Gastrocnemius medialis (tissue), 4 donors: ENCODE results near the gene SENP8. TPM values are rescaled to one million over a fixed set of nuclear protein-coding genes. Genes with fewer than 3 reads are reported as not detected.

Source experiments
- ATAC-seq, 2 donors: fragments of 150-250 bp; one replicate each; pipeline ENCODE4 v1.9.1; 2016
- DNase-seq, 2 donors: peaks; one replicate each; pipeline ENCODE4 v3.0.0-alpha.2; 2019
- H3K27ac ChIP-seq, 4 donors: fragments of 200-600 bp; sonication (generic); 1 replicate in 1 of 4; 2 replicates in 3 of 4; pipeline ENCODE4 v1.5.1; 2016 to 2018; ENCODE audit warnings: mild to moderate bottlenecking in 2 of 4, moderate library complexity in 1 of 4
- H3K27me3 ChIP-seq, 3 donors: fragments of 200-600 bp; sonication (generic) in 2 of 3; 1 replicate in 1 of 3; 2 replicates in 2 of 3; pipeline versions ENCODE4 v1.5.1 to v1.6.0; 2016 to 2019; ENCODE audit warnings: mild to moderate bottlenecking in 1 of 3, moderate library complexity in 1 of 3
- H3K36me3 ChIP-seq, 2 donors: fragments of 200-600 bp; sonication (generic) in 1 of 2; one replicate each; pipeline ENCODE4 v1.5.1; 2017 to 2018
- H3K4me1 ChIP-seq, 2 donors: fragments of 200-600 bp; sonication (generic) in 1 of 2; one replicate each; pipeline ENCODE4 v1.5.1; 2016 to 2017; ENCODE audit warnings: mild to moderate bottlenecking in 2 of 2
- H3K4me3 ChIP-seq, 4 donors: fragments of 200-600 bp; sonication (generic) in 3 of 4; 1 replicate in 1 of 4; 2 replicates in 3 of 4; pipeline ENCODE4 v1.5.1; 2016 to 2019; ENCODE audit warnings: mild to moderate bottlenecking in 2 of 4
- H3K9me3 ChIP-seq, 3 donors: fragments of 200-600 bp; sonication (generic) in 2 of 3; 1 replicate in 1 of 3; 2 replicates in 2 of 3; pipeline ENCODE4 v1.5.1; 2016 to 2019
- CTCF ChIP-seq, 5 experiments: fragments of 450-650 bp in 3 of 5; fragments of 200-600 bp in 2 of 5; sonication (generic) in 2 of 5; IDR thresholded peaks in 4 of 5; conservative IDR thresholded peaks in 1 of 5; 1 replicate in 4 of 5; 2 replicates in 1 of 5; pipeline ENCODE4 v1.5.1; 2016 to 2019; ENCODE audit warnings: antibody characterized with exemption in 5 of 5, mild to moderate bottlenecking in 3 of 5, moderate library complexity in 3 of 5
- POLR2A ChIP-seq, 2 donors: fragments of 450-650 bp; IDR thresholded peaks; one replicate each; pipeline ENCODE4 v1.6.1; 2017; ENCODE audit warnings: antibody characterized with exemption in 2 of 2, mild to moderate bottlenecking in 2 of 2, moderate library complexity in 2 of 2
- in situ Hi-C, 4 donors: fragments of 200-750 bp; cut with MboI; loops; one replicate each; pipeline versions ENCODE4 v1.15.0 to v1.8.0; 2017; ENCODE audit warnings: low sequenced_read_pairs in 4 of 4
- intact Hi-C: fragments of 100-400 bp; cut with DNase I; formaldehyde crosslinking; loops from one replicate; pipeline ENCODE4 v1.15.1; 2023; ENCODE audit warnings: low total_unique reads
- total RNA-seq, 4 donors: library from RNA; depleted of rRNA; stranded (reverse); fragments of >200 nt; gene quantifications; one replicate each; pipeline versions ENCODE4 v1.1.0 to v1.2.3, GENCODE V29; 2016

The SENP8 gene
- total RNA-seq, 4 donors from 2014 or later: 1.0 to 3.6 (median 2.7) TPM

DNA sequence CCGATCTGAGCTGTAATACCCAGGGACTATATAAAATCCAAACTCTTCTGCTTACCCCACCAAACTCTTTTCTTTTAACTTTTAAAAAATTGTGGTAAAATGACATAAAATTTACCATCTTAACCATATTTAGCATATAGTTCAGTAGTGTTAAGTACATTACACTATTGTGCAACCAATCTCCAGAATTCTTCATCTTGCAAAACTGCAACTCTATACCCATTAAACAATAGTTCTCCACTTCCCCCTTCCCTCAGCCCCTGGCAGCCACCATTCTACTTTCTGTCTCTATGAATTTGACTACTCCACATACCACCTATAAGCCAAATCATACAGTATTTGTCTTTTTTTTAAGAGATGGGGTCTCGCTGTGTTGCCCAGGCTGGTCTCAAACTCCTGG, 38.7 kb downstream of the SENP8 start:
- peaks cover 8 to 20% of the 10 kb centered on the region in 2 donors for H3K4me1 ChIP-seq
- no peaks in the 10 kb centered on the region for H3K9me3 ChIP-seq
- H3K27me3 ChIP-seq: no peaks in the 10 kb centered on the region
- ATAC-seq (no peak), DNase-seq (no peak)
- H3K27ac ChIP-seq: no peak overlapping the region
- TF ChIP-seq POLR2A (IDR thresholded peaks at IDR 0.05): no peak
- TF ChIP-seq CTCF (IDR thresholded peaks at IDR 0.05 in 4 of 5, conservative IDR thresholded peaks at IDR 0.05 in 1 of 5): no peak
- H3K36me3 ChIP-seq: no peaks in the 10 kb centered on the region
- in situ Hi-C loops: loop anchor here (10.0 to 25.0 kb wide), 6 partner anchors 245 to 695 kb away; no protein-coding TSS in a partner anchor
- H3K4me3 ChIP-seq: no peak overlapping the region
- intact Hi-C loops: loop anchor here (1.0 to 5.0 kb wide), 4 partner anchors 266 to 412 kb away; no protein-coding TSS in a partner anchor

GRCh38 chr15:72160696-72161245, 42.6 kb downstream of the SENP8 start:
- no peaks in the 10 kb centered on the region for H3K9me3 ChIP-seq
- in situ Hi-C loops (loop anchor here in 3 of 4 donors (25.0 kb wide), 5 partner anchors 248 to 698 kb away; no protein-coding TSS in a partner anchor), intact Hi-C loops (no loop called here)
- H3K4me3 ChIP-seq: no peak overlapping the region
- H3K27ac ChIP-seq: peak overlapping the region in 2 of 4 donors; percentile 46 to 61
- ATAC-seq: no peak
- H3K36me3 ChIP-seq: no peaks in the 10 kb centered on the region
- peaks cover 8 to 14% of the 10 kb centered on the region in 2 donors for H3K4me1 ChIP-seq
- no peak for TF ChIP-seq CTCF (IDR thresholded peaks at IDR 0.05 in 4 of 5, conservative IDR thresholded peaks at IDR 0.05 in 1 of 5)
- TF ChIP-seq POLR2A (IDR thresholded peaks at IDR 0.05): no peak
- DNase-seq: no peak
- H3K27me3 ChIP-seq: no peaks in the 10 kb centered on the region

GRCh38 chr15:72161361-72162132, 43.3 kb downstream of the SENP8 start:
- H3K27ac ChIP-seq: peak overlapping the region in 2 of 4 donors; percentile 46 to 61
- TF ChIP-seq CTCF (IDR thresholded peaks at IDR 0.05 in 4 of 5, conservative IDR thresholded peaks at IDR 0.05 in 1 of 5): no peak
- no peak for TF ChIP-seq POLR2A (IDR thresholded peaks at IDR 0.05)
- no peaks in the 10 kb centered on the region for H3K36me3 ChIP-seq
- in situ Hi-C loops: loop anchor here in 3 of 4 donors (25.0 kb wide), 5 partner anchors 249 to 699 kb away; no protein-coding TSS in a partner anchor
- intact Hi-C loops: no loop called here
- DNase-seq (no peak), ATAC-seq (no peak)
- H3K4me1 ChIP-seq: peaks cover 8 to 14% of the 10 kb centered on the region in 2 donors
- H3K9me3 ChIP-seq: no peaks in the 10 kb centered on the region
- no peaks in the 10 kb centered on the region for H3K27me3 ChIP-seq
- no peak overlapping the region for H3K4me3 ChIP-seq

DNA sequence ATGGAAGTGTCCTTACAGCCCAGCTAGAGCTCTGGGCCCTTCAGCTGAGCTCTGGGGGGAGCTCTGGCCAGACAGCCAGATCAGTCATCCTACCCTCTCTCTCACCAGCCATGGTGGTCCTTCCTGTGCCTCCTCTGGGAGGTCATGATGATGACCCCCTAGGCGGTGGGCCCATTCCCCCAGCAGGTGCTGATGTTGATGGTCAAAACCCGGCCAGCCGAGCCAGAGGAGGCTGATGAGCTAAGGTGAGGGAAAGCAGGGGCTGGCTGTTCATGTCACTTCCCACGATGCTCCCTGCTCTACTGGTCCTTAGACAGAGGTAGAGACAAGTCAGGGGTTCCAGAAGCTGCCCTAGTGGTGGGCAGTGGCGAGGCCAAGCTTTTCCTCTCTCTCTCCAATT, 44.4 kb downstream of the SENP8 start:
- H3K27ac ChIP-seq: no peak overlapping the region
- ATAC-seq (no peak), DNase-seq (no peak)
- peaks cover 8 to 14% of the 10 kb centered on the region in 2 donors for H3K4me1 ChIP-seq
- H3K9me3 ChIP-seq: no peaks in the 10 kb centered on the region
- intact Hi-C loops: no loop called here
- no peak for TF ChIP-seq POLR2A (IDR thresholded peaks at IDR 0.05)
- TF ChIP-seq CTCF (IDR thresholded peaks at IDR 0.05 in 4 of 5, conservative IDR thresholded peaks at IDR 0.05 in 1 of 5): no peak
- no peaks in the 10 kb centered on the region for H3K27me3 ChIP-seq
- no peaks in the 10 kb centered on the region for H3K36me3 ChIP-seq
- in situ Hi-C loops: loop anchor here in 3 of 4 donors (25.0 kb wide), 5 partner anchors 250 to 700 kb away; no protein-coding TSS in a partner anchor
- H3K4me3 ChIP-seq: no peak overlapping the region
